Activated T-cell treated with anti-CD3 and anti-CD28 coated beads for 4 hours (primary cell): ENCODE results near the gene STIM2.
A peak's percentile ranks its signal among the peaks of the same experiment; 100 is the strongest.

Source experiments
- DNase-seq: peaks from one replicate; pipeline ENCODE4 v3.0.0-alpha.2; 2020

The STIM2 gene

DNA sequence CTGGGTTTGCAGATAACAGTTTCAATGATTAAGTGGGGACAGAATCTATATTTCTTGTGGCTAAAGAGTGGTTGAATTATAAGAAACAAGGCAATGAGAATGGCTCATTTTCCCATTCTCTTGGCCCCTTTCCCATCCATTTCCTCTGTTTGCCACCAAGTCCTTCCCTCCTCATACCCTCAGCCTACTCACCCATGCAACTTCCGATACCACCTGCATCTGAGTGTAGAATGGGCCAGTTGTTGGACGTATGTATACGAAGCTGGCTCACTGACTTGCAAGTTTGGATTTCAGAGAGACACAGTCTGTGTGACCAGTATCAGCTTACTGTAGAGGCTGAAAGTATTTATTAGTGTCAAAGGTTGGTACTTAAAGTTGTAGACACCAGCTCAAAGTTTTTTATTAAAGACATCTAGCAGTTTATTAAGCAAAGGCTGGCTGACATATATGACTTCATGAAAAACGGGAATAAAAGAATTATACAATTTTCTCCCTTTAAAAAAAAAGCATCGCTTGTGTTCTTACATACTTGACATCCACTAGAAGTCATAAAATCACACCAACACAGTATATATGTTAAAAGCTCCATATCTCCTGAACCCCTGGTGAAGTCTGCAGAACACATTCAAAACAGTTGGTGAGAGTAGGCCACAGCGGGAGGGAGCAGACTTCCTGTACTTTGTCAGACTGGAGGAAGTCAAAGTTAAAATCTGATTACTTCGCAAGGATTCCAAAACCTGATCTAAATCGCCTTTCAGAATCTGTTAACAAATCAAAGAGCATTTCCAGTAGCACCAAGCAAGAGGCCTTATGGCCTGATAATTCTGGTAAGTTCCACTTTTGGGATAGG is 22.4 kb upstream of the STIM2 start:
- no peak for DNase-seq

DNA sequence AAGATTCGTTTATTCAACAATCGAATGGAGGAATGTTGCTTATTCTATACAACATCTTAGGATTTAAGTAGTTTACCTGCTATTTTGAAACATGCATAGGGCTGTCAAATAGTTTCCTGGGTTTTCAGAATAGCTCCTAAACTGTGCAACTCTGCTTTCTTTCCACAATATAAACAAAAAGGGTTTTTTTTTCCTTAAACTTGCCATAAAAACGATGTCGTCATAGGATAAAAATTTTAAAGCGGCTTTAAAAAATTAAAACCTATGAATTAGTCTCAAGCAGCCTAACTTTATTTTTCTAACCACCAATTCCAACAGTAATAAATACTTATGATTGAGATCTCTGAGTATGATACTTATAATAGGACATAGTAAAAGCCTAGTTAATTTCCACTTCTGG is 21.6 kb upstream of the STIM2 start:
- DNase-seq, result no peak

DNA sequence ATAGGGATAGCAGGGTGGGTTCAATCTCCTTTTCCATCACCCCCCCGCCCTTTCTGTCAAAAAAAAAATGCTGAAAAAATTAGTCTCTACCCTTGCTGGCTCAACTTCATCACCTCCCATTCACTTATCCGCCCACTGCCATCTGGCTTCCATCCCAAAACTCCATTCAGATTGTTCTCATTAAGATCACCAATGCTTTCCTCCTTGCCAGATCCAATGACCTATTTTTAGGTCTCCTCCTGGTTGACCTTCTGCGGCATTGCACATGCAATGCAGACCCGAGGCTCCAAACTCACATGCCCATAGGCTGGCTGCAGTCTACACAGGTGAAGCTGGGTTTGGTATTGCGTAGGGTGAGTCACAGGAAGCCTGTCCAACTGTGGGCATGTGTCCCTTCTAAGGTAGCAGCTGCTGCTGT is 21.1 kb upstream of the STIM2 start:
- DNase-seq, result no peak

- DNase-seq, result no peak
Observed at GRCh38 chr4:26840786-26841185, 19.9 kb upstream of the STIM2 start.

- DNase-seq, result no peak
Observed at GRCh38 chr4:26842911-26843310, 17.7 kb upstream of the STIM2 start.

- DNase-seq, result no peak
Observed at GRCh38 chr4:26850528-26850927, 10.1 kb upstream of the STIM2 start.

DNA sequence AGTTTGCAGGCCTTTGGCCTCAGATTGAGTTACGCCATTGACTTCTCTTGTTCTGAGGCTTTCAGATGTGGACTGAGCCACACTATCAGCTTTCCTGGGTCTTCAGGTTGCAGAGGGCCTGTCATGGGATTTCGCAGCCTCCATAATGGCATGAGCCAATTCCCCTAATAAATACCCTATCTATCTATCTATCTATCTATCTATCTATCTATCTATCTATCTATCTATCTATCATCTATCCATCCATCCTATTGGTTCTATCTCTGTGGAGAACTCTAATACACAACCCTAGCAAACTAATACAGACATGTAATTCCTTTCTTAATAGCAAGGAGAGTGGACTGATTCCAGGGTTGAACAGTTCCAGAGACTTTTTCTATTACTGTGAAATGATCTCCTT is 9.5 kb upstream of the STIM2 start:
- no peak for DNase-seq

DNA sequence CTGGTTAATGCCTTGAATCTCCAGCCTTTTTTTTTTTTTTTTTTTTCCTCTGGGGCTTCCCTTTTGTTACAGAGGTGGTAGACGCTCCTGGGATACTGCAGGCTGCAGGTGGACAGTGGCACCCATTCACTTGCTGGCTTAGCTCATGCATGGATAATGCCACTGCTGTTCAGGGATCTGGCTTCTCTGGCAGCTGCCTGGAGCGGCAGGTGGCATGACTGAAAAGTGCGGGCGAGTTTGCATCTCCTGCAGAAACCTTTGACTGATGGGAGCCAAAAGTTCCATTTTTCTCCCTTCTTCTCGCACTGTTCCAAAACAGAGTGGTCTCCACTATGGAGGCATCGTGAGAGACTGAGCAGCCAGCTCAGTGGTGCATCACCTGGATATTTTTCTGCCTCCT is 5.9 kb upstream of the STIM2 start:
- no peak for DNase-seq

DNA sequence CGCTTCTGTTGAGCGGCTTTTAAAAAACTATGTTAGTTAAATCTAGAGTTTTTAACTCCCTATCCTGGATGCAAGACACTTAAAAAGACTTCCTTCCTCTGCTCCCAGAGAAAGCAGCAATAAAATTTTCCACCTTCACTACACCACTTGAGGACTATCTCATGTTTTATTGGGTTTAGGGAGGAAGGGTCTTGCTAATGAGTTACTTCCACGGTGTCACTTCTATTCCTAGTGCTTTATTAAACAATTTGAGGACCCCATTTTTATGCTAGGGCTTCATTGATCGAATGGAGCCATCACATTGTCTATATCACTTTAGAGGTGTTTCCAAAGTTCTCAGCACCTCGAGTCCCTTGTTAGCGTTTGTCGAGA is 3.7 kb upstream of the STIM2 start:
- no peak for DNase-seq

DNA sequence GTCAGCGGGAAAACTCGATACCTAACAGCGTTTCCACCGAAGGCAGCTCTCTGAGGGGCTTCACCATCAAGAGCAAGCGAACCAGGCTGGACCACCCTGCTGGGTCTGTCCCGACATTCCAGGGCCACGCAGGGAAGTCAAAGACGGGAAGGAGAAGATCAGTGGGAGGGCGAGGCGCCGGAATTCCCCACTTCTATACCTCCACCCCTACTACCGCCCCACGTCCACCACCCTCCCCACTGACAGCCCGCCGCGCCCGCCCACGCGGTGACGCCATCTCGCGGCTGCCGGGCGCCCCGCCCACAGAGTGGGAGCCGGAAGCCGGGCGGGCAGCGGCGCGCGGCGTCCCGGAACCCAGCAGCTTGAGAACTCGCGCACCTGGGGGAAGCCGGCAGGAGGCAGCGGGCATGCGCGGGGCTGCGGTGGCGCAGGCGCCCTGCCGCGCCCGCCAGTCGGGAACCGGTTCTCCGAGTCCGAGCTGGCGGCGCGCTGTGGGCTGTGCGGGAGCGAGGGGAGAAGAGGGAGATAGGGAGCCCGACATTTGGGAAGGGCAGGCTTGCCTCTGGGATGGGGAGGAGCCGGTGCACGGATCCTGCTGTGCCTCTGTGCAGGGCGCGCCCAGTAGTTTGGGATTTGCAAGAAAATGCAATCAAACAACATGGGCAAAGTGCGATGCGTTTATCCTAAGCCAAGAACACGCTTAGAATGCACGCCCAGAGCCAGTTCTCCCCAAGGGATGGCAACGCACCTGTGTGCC is 3.2 kb upstream of the STIM2 start:
- DNase-seq, result peak; percentile 88

DNA sequence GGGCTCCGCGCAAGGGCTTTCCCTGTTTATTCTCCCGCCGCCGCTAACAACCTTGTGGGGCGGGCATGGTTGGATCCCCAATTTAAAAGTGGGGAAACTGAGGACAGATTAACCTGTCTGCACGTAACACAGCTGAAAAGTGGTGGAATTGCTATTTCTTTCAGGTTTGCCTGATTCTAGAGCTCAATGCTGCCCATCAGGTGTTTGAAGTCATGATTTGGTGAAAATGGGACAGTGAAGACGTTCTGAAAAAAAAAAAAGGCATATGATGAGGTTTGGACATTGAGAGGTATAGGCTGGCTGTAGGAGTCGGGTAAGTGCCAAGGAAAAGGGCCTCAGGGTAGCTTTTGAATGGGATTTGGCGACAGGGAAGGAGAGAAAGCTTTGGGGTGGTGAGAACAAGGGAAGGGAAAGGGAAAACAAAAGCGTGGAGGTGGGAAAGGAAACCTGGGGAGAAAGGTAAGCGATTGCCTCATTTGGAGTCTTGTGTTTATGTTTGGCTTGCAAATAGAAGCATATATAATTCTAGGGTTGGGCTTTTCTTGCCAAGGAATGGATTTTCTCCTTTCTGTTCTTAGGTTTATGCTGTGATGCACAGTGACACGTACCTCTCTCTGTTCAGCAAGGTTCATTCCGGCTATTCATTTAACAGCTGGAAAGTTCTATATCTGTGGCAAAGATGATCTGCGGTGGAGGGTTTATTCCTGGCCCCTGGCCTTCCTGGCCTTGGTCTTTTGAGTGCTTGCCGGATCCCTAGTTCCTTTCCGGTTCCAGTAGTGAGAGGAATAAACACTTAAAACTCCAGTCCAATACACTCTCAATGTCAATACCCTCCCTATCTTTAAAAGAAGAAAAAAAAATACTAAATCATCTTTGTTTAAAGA is 2.4 kb upstream of the STIM2 start:
- DNase-seq, result no peak

- no peak for DNase-seq
Observed at GRCh38 chr4:26858947-26859401, 1.7 kb upstream of the STIM2 start.

GRCh38 chr4:26859762-26860156 is 882 bp upstream of the STIM2 start:
- DNase-seq, result no peak

GRCh38 chr4:26860922-26861433 is 337 bp downstream of the STIM2 start:
- peak; percentile 25 for DNase-seq

GRCh38 chr4:26861434-26862186 is 969 bp downstream of the STIM2 start:
- DNase-seq, result peak; percentile 61

DNA sequence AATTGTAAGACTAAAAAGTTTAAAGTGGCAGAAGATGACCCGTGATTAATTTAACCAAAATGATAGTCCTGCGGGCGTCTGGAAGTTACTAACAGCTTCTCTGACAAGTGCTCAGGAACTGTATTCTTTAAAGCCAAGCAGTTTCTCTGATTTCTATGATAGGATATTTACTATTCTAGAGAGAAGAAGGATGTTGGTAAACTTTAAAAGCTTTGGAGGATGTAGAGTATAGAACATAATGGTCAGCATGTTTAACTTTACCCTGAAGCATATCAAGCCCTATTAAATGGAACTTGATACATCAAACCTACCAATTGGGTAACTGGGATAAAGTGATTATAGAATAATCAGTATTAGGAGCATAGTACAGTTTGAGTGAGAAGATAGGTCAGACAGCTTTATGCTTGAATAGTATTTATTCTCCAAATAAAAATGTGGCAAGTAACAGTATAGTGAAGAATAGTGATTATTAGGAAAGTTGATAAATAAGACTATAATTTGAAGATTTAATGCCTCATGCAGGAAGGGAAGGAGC is 1.8 kb downstream of the STIM2 start:
- DNase-seq, result no peak

- no peak for DNase-seq
Observed at GRCh38 chr4:26863512-26863911, 2.9 kb downstream of the STIM2 start.

DNA sequence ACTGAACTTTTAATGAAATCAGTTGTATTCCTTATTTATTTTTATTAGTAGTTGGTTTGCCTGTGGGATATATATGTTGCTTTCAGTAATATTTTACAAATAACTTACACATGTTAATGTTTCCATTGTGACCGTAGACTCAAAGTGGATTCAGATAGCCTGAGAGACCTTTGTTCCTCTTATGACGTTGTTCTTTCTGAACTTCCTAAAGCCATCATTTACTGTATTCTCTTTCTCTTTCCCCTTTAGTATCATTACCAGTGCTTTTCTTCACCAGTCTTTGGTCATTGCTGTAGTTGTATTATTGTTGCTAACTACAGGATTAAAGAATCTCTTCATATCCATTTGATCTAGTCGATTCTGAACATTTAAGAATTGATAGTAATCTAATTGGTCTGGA is 4.3 kb downstream of the STIM2 start:
- DNase-seq, result no peak

DNA sequence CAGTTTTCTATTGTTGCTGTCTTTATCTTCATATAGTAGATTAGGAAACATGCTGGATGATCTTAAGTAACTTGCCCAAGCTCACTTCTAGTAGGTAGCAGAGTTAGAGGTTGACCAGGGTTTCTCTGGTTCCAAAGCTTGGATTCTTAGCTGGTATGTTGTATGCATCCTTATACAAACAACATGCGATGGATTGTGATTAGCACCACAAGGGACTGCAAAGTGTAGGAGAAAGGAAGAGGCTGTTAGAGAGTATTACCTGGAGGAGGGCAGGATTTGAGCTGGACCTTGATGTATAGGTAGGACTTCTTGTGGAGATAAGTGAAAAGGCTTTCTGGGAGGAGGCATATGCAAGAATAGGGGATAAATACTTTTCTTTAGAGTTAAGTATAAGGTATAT is 5.6 kb downstream of the STIM2 start:
- DNase-seq, result no peak

DNA sequence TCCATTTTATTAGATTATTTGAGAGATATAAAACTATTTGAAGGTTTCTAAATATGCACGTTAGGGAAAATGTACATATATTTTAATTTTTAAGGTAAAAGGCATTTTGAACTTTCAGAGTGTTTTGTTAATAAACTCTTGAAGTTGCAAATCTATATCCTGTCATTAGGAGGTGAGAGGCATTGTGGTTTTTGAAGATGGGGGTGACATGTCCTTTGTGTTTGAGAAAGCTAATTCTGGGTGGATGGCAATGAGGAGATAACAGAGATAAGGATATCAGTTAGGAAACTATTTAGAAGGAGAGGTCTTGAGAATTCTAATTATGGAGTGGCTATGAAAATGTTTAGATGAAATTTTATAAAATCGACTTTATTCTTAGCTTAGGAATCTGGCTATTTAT is 6.1 kb downstream of the STIM2 start:
- DNase-seq, result no peak

DNA sequence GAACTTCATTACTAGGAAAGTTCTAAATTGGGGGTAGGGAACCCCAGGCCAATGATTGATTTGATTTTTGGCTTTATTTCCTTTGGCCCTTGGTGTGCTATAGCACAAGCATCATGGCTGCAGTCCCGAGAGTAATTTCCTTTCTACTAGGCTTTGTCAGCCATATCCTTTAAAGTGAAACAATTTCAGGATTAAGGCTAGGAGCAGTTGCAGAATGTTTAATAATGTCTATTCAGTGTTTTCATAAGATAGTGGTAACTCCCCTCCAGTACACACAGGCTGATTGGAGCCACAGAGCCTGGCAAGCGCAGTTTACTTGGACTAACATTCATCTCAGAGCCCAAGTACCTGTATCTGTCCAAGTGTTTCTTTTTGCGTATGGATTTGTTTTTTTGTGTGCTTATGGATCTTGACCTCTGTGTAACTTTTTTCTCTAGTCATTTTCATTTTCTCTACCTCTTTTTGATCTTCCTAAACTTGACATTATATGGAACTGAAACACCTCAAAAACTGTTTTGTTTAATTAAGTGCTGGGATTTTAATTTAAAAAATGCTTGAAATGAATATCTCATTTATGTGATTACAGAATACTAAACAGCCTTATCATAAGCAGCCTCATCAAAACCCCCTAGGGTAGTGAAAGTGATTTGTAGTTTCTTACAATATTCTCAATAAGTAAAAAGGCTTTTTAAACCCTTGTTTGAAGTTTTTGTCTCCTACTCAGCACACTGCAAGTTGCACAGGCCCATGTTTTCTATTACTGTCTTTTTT is 7.5 kb downstream of the STIM2 start:
- DNase-seq, result no peak
